Esophagus muscularis mucosa (tissue), 3 donors: ENCODE measurements around the gene IST1.

Experiments used
- CTCF ChIP-seq, 3 experiments: fragments of 200-600 bp in 2 of 3; fragments of 450-650 bp in 1 of 3; sonication (generic) in 2 of 3; IDR thresholded peaks; one replicate each; pipeline ENCODE4 v1.5.1; 2017 to 2019; ENCODE audit warnings: antibody characterized with exemption in 3 of 3, mild to moderate bottlenecking in 2 of 3, moderate library complexity in 1 of 3
- POLR2A ChIP-seq: fragments of 450-650 bp; IDR thresholded peaks from one replicate; pipeline ENCODE4 v1.6.1; 2017; ENCODE audit warnings: antibody characterized with exemption, moderate library complexity, mild to moderate bottlenecking, low read depth

GRCh38 chr16:71966932-71967331 lies 71.6 kb downstream of the IST1 start:
- TF ChIP-seq CTCF (IDR thresholded peaks at IDR 0.05) (no peak), POLR2A (no peak)
